Activated naive CD8-positive, alpha-beta T cell treated with anti-CD3 and anti-CD28 coated beads for 36 hours (primary cell): ENCODE results near the gene LSP1. TPM values are rescaled to one million over a fixed set of nuclear protein-coding genes. Genes with fewer than 3 reads are reported as not detected.

Source experiments
- DNase-seq: peaks from one replicate; pipeline ENCODE4 v3.0.0; 2021
- H3K27ac Mint-ChIP-seq: one replicate; pipeline ENCODE4 v1.8.0; 2022; ENCODE audit warnings: mild to moderate bottlenecking, moderate library complexity, mixed read lengths
- H3K27me3 Mint-ChIP-seq: one replicate; pipeline ENCODE4 v1.8.0; 2022; ENCODE audit warnings: mild to moderate bottlenecking, mixed read lengths
- H3K36me3 Mint-ChIP-seq: one replicate; pipeline ENCODE4 v1.8.0; 2021; ENCODE audit warnings: mild to moderate bottlenecking, mixed read lengths
- H3K4me1 Mint-ChIP-seq: one replicate; pipeline ENCODE4 v1.8.0; 2021; ENCODE audit warnings: mixed read lengths
- H3K4me3 Mint-ChIP-seq: one replicate; pipeline ENCODE4 v1.8.0; 2022; ENCODE audit warnings: mild to moderate bottlenecking, moderate library complexity, mixed read lengths
- H3K9me3 Mint-ChIP-seq: one replicate; pipeline ENCODE4 v1.8.0; 2022; ENCODE audit warnings: mixed read lengths
- total RNA-seq, 2 experiments: library from RNA; stranded (reverse); gene quantifications; one replicate each; pipeline ENCODE4 v1.2.3, GENCODE V29; 2021

LSP1 gene
- total RNA-seq, 2 experiments from 2014 or later: 147 to 148 TPM

DNA sequence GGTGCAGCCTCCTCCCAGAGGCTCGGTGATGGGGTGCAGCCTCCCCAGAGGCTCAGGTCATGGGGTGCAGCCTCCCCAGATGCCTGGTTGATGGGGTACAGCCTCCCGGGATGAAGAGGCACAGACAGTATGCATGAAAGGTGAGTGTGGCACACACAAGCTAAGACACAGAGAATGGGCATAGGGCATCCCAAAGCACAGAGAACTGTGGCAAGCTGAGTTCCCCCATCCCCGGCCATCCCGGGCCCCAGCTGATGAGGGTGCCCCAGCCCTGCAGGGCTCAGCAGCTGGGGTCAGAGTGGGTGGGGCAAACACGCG, 22.9 kb upstream of the LSP1 start:
- DNase-seq: no peak
- H3K9me3 Mint-ChIP-seq: no peaks in the 10 kb centered on the region
- H3K4me1 Mint-ChIP-seq: no peaks in the 10 kb centered on the region
- H3K27me3 Mint-ChIP-seq: peaks cover 3% of the 10 kb centered on the region
- H3K36me3 Mint-ChIP-seq: no peaks in the 10 kb centered on the region
- H3K27ac Mint-ChIP-seq: no peak overlapping the region
- no peak overlapping the region for H3K4me3 Mint-ChIP-seq

- H3K36me3 Mint-ChIP-seq: no peaks in the 10 kb centered on the region
- no peak overlapping the region for H3K4me3 Mint-ChIP-seq
- H3K9me3 Mint-ChIP-seq: no peaks in the 10 kb centered on the region
- H3K27ac Mint-ChIP-seq: no peak overlapping the region
- no peak for DNase-seq
- H3K27me3 Mint-ChIP-seq: peaks cover 3% of the 10 kb centered on the region
- no peaks in the 10 kb centered on the region for H3K4me1 Mint-ChIP-seq
Observed at GRCh38 chr11:1830322-1831223, 22.3 kb upstream of the LSP1 start.

DNA sequence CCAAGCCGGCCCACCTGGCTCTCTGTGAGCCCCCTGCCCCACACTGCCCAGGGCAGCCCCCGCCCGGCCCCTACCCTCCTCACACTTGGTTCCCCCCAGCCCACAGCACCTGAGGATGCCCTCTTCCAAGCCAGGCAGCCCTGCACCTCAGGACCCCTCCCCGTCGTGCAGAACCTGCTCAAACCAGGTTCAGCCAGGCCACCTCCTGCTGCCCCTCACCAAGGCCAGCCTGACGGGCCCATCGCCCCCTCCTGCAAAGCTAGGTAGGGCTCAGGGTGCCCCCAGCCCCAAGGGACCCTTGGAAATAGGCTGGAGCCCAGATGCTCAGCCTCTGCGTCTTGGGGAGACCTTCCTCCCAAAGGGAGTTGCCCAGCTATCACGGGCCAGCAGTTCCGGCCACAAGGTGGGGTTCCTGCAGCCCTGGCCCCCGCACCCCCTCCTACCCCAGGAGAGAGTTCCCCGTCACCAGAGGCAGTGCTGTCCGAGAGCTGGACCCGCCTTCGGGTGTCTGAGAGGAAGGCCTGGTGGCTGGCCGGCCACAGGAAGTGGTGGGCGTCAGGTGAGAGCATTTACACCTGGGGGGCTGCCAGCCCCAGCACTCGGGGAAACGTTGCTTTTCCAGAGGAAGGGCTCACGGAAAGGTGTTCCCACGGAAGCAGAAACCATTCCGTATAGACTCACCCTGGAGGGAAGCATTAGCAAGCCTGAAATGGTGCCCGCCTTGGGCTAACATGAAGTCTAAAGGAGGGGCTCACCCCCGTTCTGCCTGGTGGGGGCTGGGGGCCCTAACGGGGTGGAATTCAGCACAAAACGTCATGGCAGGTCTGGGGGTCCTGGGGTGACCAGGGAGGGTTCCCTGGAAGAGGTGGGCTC, 21.3 kb upstream of the LSP1 start:
- H3K9me3 Mint-ChIP-seq: no peaks in the 10 kb centered on the region
- H3K27ac Mint-ChIP-seq: no peak overlapping the region
- H3K4me3 Mint-ChIP-seq: no peak overlapping the region
- H3K4me1 Mint-ChIP-seq: no peaks in the 10 kb centered on the region
- no peaks in the 10 kb centered on the region for H3K36me3 Mint-ChIP-seq
- no peak for DNase-seq
- peaks cover 3% of the 10 kb centered on the region for H3K27me3 Mint-ChIP-seq

- DNase-seq: peak; percentile 60
- Mint-ChIP-seq H3K36me3 (no peaks in the 10 kb centered on the region), H3K27ac (no peak overlapping the region), H3K9me3 (no peaks in the 10 kb centered on the region), H3K27me3 (peaks cover 3% of the 10 kb centered on the region), H3K4me3 (no peak overlapping the region), H3K4me1 (no peaks in the 10 kb centered on the region)
Observed at GRCh38 chr11:1832211-1832919, 20.5 kb upstream of the LSP1 start.

- DNase-seq: no peak
- H3K36me3 Mint-ChIP-seq: no peaks in the 10 kb centered on the region
Observed at GRCh38 chr11:1832920-1833295, 20.0 kb upstream of the LSP1 start.

DNA sequence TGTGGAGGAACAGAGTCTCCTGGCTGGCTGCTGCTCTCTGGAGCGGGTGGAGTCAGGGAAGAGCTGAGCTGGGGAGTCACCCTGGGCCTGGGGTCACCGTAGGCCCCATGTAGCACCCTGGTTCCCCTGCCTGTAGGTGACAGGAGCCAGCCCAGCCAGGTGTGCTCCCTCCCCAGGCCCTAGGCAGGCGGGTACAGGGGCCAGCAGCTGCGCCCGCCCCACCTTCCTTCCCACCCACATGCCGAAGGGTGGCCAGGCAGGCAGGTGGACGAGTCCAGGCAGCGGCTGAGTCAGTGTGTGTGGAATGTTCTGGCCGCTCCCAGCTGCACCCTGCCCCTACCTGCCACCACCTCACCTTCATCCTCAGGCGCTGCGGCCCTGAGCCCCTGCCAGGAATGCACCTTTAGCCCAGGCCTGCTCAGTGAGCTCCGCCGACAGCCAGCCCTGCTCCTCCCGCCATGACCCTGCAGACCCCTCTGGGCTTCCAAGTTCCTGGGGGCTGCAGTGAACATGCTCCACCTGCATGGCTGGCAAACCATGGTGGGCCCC, 18.7 kb upstream of the LSP1 start:
- H3K4me1 Mint-ChIP-seq: no peaks in the 10 kb centered on the region
- no peaks in the 10 kb centered on the region for H3K9me3 Mint-ChIP-seq
- H3K27ac Mint-ChIP-seq: no peak overlapping the region
- no peak for DNase-seq
- no peak overlapping the region for H3K4me3 Mint-ChIP-seq
- H3K36me3 Mint-ChIP-seq: no peaks in the 10 kb centered on the region
- H3K27me3 Mint-ChIP-seq: peaks cover 3% of the 10 kb centered on the region

More at GRCh38 chr11:1832920-1833295, 20.0 kb upstream of the LSP1 start:
- Mint-ChIP-seq H3K27me3 (peaks cover 3% of the 10 kb centered on the region), H3K4me3 (no peak overlapping the region), H3K4me1 (no peaks in the 10 kb centered on the region), H3K27ac (no peak overlapping the region), H3K9me3 (no peaks in the 10 kb centered on the region)

DNA sequence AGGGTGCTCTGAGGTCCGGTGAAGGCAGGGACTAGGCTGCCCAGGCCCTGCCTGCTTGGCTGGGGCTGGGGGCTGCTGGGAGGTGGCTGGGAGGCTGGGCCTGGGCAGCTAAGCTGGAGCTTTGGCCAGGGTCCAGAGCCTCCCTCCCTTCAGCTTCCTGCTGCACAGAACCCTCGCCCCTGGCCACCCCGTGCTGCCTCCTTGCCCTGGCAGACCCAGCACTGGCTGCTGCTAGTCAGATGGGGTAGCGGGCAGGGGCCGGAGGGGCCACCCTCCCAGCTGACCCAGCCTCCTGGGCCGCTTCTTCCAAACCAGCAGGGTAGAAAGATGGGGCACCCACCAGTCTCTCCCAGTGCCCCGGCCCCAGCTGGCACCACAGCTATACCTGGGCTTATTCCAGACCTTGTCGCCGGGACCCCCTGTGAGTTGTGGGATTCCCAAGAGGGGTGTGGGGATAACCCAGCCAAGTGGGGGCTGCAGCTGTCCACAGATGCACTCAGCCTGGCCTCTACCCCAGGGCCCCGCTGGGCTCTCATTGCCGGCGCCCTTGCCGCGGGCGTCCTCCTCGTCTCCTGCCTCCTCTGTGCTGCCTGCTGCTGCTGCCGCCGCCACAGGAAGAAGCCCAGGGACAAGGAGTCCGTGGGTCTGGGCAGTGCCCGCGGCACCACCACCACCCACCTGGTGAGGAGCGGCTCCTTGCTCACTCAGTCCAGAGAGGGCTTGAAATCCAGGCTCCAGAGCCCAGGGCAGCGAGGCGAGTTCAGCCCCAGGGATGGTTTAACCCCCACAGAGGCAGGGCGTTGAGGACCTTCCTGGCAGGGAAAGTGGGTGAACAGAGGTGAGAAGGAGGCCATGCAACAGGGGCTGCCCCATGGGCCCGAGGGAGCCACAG, 17.9 kb upstream of the LSP1 start, which contains the start of gene SYT8:
Gene SYT8 (plus strand): TSS at position 212 of the 892 bp plus-strand sequence. CDS start 116 bp downstream, at position 328.
- no peaks in the 10 kb centered on the region for H3K36me3 Mint-ChIP-seq
- H3K4me3 Mint-ChIP-seq: no peak within 1 kb of the TSS
- H3K4me1 Mint-ChIP-seq: peaks cover 4% of the 10 kb centered on the region
- H3K9me3 Mint-ChIP-seq: no peaks in the 10 kb centered on the region
- no peak for DNase-seq
- no peak within 1 kb of the TSS for H3K27ac Mint-ChIP-seq
- H3K27me3 Mint-ChIP-seq: peaks cover 3% of the 10 kb centered on the region

GRCh38 chr11:1835671-1836010, 17.2 kb upstream of the LSP1 start:
- peaks cover 3% of the 10 kb centered on the region for H3K27me3 Mint-ChIP-seq
- peaks cover 4% of the 10 kb centered on the region for H3K4me1 Mint-ChIP-seq
- no peak for DNase-seq
- no peak overlapping the region for H3K27ac Mint-ChIP-seq
- no peak overlapping the region for H3K4me3 Mint-ChIP-seq
- no peaks in the 10 kb centered on the region for H3K36me3 Mint-ChIP-seq
- no peaks in the 10 kb centered on the region for H3K9me3 Mint-ChIP-seq

- Mint-ChIP-seq H3K4me1 (peaks cover 4% of the 10 kb centered on the region), H3K27ac (no peak overlapping the region), H3K27me3 (peaks cover 3% of the 10 kb centered on the region), H3K4me3 (no peak overlapping the region), H3K36me3 (no peaks in the 10 kb centered on the region), H3K9me3 (no peaks in the 10 kb centered on the region)
- DNase-seq: no peak
Observed at GRCh38 chr11:1836011-1836945, 16.6 kb upstream of the LSP1 start.

GRCh38 chr11:1837171-1838076, 15.5 kb upstream of the LSP1 start:
- Mint-ChIP-seq H3K4me3 (no peak overlapping the region), H3K4me1 (peaks cover 4% of the 10 kb centered on the region), H3K9me3 (no peaks in the 10 kb centered on the region), H3K36me3 (no peaks in the 10 kb centered on the region), H3K27me3 (no peaks in the 10 kb centered on the region), H3K27ac (no peak overlapping the region)
- DNase-seq: peak; percentile 87

- no peak overlapping the region for H3K27ac Mint-ChIP-seq
- peaks cover 4% of the 10 kb centered on the region for H3K4me1 Mint-ChIP-seq
- no peak for DNase-seq
- no peaks in the 10 kb centered on the region for H3K27me3 Mint-ChIP-seq
- no peaks in the 10 kb centered on the region for H3K9me3 Mint-ChIP-seq
- no peak overlapping the region for H3K4me3 Mint-ChIP-seq
- no peaks in the 10 kb centered on the region for H3K36me3 Mint-ChIP-seq
Observed at GRCh38 chr11:1838077-1838425, 14.8 kb upstream of the LSP1 start.

GRCh38 chr11:1838426-1839144, 14.3 kb upstream of the LSP1 start, which contains the start of gene TNNI2:
Gene TNNI2 (plus strand): TSS chr11:1838981. CDS start chr11:1839697, 716 bp downstream.
- DNase-seq: no peak
- Mint-ChIP-seq H3K4me3 (no peak within 1 kb of the TSS), H3K27me3 (no peaks in the 10 kb centered on the region), H3K27ac (peak within 1 kb of the TSS; percentile 42), H3K36me3 (no peaks in the 10 kb centered on the region), H3K4me1 (peaks cover 10% of the 10 kb centered on the region), H3K9me3 (no peaks in the 10 kb centered on the region)
